ENCODE results near the gene ENSA. TPM values are rescaled to one million over a fixed set of nuclear protein-coding genes. Genes with fewer than 3 reads are reported as not detected.

The ENSA gene
- total RNA-seq, 1 experiment from 2014 or later, result 212 TPM

GRCh38 chr1:150662811-150663210 is 33.4 kb upstream of the ENSA start:
- TF ChIP-seq, protein P1, sequence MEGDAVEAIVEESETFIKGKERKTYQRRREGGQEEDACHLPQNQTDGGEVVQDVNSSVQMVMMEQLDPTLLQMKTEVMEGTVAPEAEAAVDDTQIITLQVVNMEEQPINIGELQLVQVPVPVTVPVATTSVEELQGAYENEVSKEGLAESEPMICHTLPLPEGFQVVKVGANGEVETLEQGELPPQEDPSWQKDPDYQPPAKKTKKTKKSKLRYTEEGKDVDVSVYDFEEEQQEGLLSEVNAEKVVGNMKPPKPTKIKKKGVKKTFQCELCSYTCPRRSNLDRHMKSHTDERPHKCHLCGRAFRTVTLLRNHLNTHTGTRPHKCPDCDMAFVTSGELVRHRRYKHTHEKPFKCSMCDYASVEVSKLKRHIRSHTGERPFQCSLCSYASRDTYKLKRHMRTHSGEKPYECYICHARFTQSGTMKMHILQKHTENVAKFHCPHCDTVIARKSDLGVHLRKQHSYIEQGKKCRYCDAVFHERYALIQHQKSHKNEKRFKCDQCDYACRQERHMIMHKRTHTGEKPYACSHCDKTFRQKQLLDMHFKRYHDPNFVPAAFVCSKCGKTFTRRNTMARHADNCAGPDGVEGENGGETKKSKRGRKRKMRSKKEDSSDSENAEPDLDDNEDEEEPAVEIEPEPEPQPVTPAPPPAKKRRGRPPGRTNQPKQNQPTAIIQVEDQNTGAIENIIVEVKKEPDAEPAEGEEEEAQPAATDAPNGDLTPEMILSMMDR (conservative IDR thresholded peaks at IDR 0.05), result no peak
- no peaks in the 10 kb centered on the region for H3K79me2 ChIP-seq (ENCODE audit: insufficient read depth, low read length)
- H2BK20ac ChIP-seq (ENCODE audit: low read depth, low read length, poor library complexity, severe bottlenecking), result no peak overlapping the region
- H3K4ac ChIP-seq (ENCODE audit: low read depth, low read length), result no peak overlapping the region
- no peak overlapping the region for H3K18ac ChIP-seq (ENCODE audit: insufficient read length, low read depth, low read length)
- no peak overlapping the region for H4K8ac ChIP-seq (replicated peaks; ENCODE audit: insufficient read length, low read depth, low read length)
- H3K14ac ChIP-seq (ENCODE audit: insufficient read depth, low read length), result no peak overlapping the region
- no peak overlapping the region for H2AFZ ChIP-seq (ENCODE audit: low read length)
- H4K91ac ChIP-seq (ENCODE audit: insufficient read length, low read depth, low read length), result no peak overlapping the region
- H3K27me3 ChIP-seq (ENCODE audit: insufficient read depth, low read length), result no peaks in the 10 kb centered on the region
- no peak overlapping the region for H3K4me3 Mint-ChIP-seq
- no peak overlapping the region for H3T11ph ChIP-seq (ENCODE audit: low read length)
- no peak overlapping the region for H2BK15ac ChIP-seq (ENCODE audit: low read depth, low read length)
- H3K27ac ChIP-seq (ENCODE audit: insufficient read length, low read depth, low read length), result no peak overlapping the region
- no peak overlapping the region for H3K23ac ChIP-seq (ENCODE audit: insufficient read length, low read depth, low read length)
- no peaks in the 10 kb centered on the region for H3K27me3 Mint-ChIP-seq (ENCODE audit: low read depth)
- DNase-seq, result no peak
- H3K79me1 ChIP-seq (ENCODE audit: insufficient read depth, low read depth, low read length, poor library complexity, severe bottlenecking), result no peaks in the 10 kb centered on the region
- no peaks in the 10 kb centered on the region for H3K23me2 ChIP-seq (ENCODE audit: insufficient read length, low read depth, low read length, poor library complexity, severe bottlenecking)
- H3K9me3 ChIP-seq (ENCODE audit: control insufficient read depth, low read depth, low read length), result no peaks in the 10 kb centered on the region
- no peak overlapping the region for H4K5ac ChIP-seq (ENCODE audit: insufficient read length, low read depth, low read length)
- peak overlapping the region in 1 of 3 experiments; percentile 24; a peak in 1 of 7 replicates for H3K27ac Mint-ChIP-seq
- no peaks in the 10 kb centered on the region for H4K20me1 ChIP-seq (ENCODE audit: control insufficient read depth, insufficient read depth, insufficient read length)
- no peak overlapping the region for H2BK12ac ChIP-seq (ENCODE audit: insufficient read length, low read depth, low read length)
- WGBS (ENCODE audit: extremely low coverage, insufficient read length, low lambda C conversion rate), result no CpG with 5 or more reads among the region's 9 CpGs
- peaks cover 40 to 48% (median 48%) of the 10 kb centered on the region in 3 experiments for H3K36me3 Mint-ChIP-seq (ENCODE audit: insufficient read depth in 1 of 3, low read depth in 3 of 3)
- no peak overlapping the region for H2AK5ac ChIP-seq (ENCODE audit: insufficient read length, low read length)
- H3K4me2 ChIP-seq (ENCODE audit: insufficient read depth, insufficient read length, low read length), result no peak overlapping the region
- no peaks in the 10 kb centered on the region for H3K4me1 ChIP-seq (ENCODE audit: insufficient read depth, low read length)
- H2BK5ac ChIP-seq (ENCODE audit: insufficient read length, low read length), result no peak overlapping the region
- H3K9me3 Mint-ChIP-seq, result peaks cover 0 to 5% of the 10 kb centered on the region in 2 experiments; a peak in 2 of 5 replicates
- no peak overlapping the region for H2BK120ac ChIP-seq (ENCODE audit: low read depth, low read length, poor library complexity, severe bottlenecking)
- no peak overlapping the region for H3K56ac ChIP-seq (ENCODE audit: insufficient read length, low read depth, low read length)
- H3K9ac ChIP-seq (ENCODE audit: extremely low read depth, insufficient read length, low read length), result no peak overlapping the region
- H3K4me1 Mint-ChIP-seq, result no peaks in the 10 kb centered on the region
